Globus pallidus (tissue), 1 donor: Measurements from ENCODE around the gene FGD5.

Experiments used
- DNase-seq: peaks from one replicate; pipeline ENCODE4 v3.0.0-alpha.2; 2015; ENCODE audit warnings: low spot score

FGD5 gene

GRCh38 chr3:14818804-14819500, at the start of gene FGD5:
TSS of gene FGD5 (plus strand) at chr3:14818962. CDS start at chr3:14819072, 110 bp downstream.
- DNase-seq, result no peak

- no peak for DNase-seq
These were observed 49.0 kb upstream of the FGD5 start for GRCh38 chr3:14769544-14770325.

GRCh38 chr3:14770591-14770990, 48.2 kb upstream of the FGD5 start:
- DNase-seq, result no peak

- no peak for DNase-seq
These were observed 46.9 kb upstream of the FGD5 start for GRCh38 chr3:14771593-14772497.

GRCh38 chr3:14772533-14773138, 46.1 kb upstream of the FGD5 start:
- DNase-seq, result no peak

- no peak for DNase-seq
These were observed 45.5 kb upstream of the FGD5 start for GRCh38 chr3:14773281-14773680.

- DNase-seq, result no peak
These were observed 45.1 kb upstream of the FGD5 start for GRCh38 chr3:14773691-14774128.

- DNase-seq, result no peak
These were observed 44.3 kb upstream of the FGD5 start for GRCh38 chr3:14774431-14774830.

GRCh38 chr3:14775011-14775410, 43.8 kb upstream of the FGD5 start:
- DNase-seq, result no peak

GRCh38 chr3:14775563-14775962, 43.2 kb upstream of the FGD5 start:
- DNase-seq, result no peak

- no peak for DNase-seq
These were observed 39.6 kb upstream of the FGD5 start for GRCh38 chr3:14779069-14779685.

GRCh38 chr3:14780927-14781507, 37.7 kb upstream of the FGD5 start:
- DNase-seq, result no peak

GRCh38 chr3:14783480-14784086, 35.2 kb upstream of the FGD5 start:
- no peak for DNase-seq

GRCh38 chr3:14784087-14784681, 34.6 kb upstream of the FGD5 start:
- no peak for DNase-seq

GRCh38 chr3:14785207-14786155, 33.3 kb upstream of the FGD5 start:
- no peak for DNase-seq

GRCh38 chr3:14786369-14786768, 32.4 kb upstream of the FGD5 start:
- no peak for DNase-seq

GRCh38 chr3:14787630-14788029, 31.1 kb upstream of the FGD5 start:
- DNase-seq, result no peak

GRCh38 chr3:14788644-14789043, 30.1 kb upstream of the FGD5 start:
- DNase-seq, result no peak

GRCh38 chr3:14789221-14789620, 29.5 kb upstream of the FGD5 start:
- no peak for DNase-seq
